ENCODE results near the gene ELMO1. TPM values are rescaled to one million over a fixed set of nuclear protein-coding genes. Genes with fewer than 3 reads are reported as not detected.

ELMO1 gene
- total RNA-seq, 2 donors from 2014 or later = 32.2 to 46.7 TPM

DNA sequence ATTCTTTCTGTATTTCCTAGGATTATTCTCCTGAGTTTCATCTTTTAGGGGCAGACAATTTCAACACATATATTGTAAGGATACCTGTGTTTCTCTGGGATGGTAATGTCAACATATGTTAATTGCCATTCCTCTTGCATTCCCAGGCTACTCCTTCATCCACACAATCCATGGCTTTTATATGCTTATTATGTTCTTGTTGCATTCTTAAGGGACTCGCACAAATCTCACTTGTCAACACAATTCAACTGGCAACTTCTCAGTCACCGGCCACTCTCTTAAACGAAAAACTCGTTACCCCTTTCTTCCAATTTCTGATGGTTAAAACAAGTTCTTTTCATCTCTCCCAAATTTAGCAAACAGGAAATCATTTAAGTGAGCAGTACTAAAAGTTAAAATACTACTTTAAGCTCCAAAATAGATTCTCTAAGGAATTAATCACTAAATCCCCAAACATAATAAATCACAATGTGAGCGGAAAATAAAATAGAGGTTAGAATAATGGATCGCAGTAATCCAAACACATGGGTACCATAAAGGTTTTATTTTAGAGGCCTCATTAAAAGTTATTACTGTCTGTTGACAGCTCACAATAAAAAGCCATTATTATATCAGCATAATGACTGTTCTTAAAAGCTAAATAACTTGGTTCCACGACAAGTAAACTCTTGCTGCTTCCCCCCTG, 223.2 kb downstream of the ELMO1 start:
- intact Hi-C loops (cut with DNase I) = no loop called here
- DNase-seq (ENCODE audit: low spot score) = no peak

DNA sequence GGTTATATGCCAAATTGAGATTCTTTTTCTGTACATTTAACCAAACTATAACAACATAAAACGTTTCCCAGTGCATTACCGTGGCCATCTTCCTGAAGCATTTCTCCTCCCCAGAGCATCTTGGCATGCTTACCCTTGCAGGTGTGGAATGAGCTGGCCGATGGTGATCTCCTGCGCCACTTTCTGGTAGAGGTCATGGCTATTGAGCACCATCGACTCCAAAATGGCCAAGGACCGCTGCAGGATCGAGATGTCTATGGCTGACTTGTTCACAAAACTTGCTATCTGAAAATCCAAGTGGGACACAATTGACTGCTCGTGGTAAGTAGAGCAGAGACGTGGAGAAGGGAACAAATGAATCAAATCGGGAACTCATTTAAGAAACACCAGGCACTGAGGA, 223.9 kb downstream of the ELMO1 start:
- intact Hi-C loops (cut with DNase I) = no loop called here

DNA sequence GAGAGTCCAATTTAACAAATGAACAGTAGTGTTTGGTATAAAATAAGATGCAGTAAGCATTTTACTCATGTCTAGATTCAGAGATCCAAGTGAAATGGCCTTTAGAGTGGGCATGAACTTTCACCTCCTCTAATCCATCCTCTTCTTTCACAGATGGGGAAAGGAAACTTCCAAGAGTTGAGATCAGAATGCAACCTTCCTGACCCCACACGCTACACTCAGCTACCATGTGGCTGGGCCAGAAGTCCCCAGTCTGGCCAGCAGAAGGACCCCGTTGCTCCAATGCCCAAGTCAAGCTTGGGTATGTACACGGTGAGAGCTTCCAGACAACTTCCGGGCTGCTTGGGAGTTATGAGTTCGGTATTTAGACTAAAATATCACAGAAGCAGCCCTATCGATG, 228.0 kb downstream of the ELMO1 start:
- intact Hi-C loops (cut with DNase I) = no loop called here
- no peak for DNase-seq (ENCODE audit: low spot score)

More for the DNA sequence above, 223.9 kb downstream of the ELMO1 start:
- no peak for DNase-seq (ENCODE audit: low spot score)

DNA sequence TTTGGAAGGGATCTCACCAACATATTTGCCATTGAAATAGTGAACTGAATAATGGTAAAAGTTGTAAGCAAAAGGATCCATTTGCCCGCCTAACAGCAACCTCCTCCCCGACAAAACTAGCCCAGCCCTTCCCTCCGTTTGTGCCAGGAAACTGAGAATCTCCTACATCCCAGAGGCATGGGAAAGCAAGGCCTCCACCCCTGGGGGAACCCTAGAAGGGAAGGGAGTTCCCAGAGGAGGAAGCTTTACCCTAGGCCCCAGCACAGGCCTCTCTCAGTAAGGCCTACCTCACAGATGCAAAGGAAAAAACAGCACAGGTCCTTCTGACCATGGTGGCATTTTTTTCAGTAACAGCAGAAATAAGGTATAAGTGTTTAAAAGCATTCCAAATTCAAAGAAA, 229.7 kb downstream of the ELMO1 start:
- intact Hi-C loops (cut with DNase I) = loop anchor here in 1 of 2 donors (10.0 kb wide), 1 partner anchor 616 kb away; no protein-coding TSS in a partner anchor
- no peak for DNase-seq (ENCODE audit: low spot score)

DNA sequence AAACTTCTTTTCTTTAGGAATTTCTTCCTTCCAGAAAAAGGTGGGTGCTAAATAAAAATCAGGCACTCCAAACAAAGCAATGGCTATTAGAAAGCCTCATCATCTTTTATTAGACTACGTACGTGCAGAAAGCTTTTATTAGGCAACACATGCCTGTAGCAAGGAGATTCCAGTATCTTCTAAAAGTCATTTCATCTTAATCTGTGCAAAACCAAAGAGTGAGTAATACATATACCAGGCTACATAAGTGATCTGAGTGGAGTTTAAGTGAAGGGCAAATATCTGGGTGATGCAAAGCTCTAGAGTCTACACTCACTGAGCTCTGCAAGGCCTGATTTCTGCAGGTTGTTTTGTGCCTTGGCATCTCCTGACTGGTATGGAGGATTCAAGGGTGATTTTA, 231.7 kb downstream of the ELMO1 start:
- intact Hi-C loops (cut with DNase I) = loop anchor here in 1 of 2 donors (10.0 kb wide), 1 partner anchor 618 kb away; no protein-coding TSS in a partner anchor
- no peak for DNase-seq (ENCODE audit: low spot score)

DNA sequence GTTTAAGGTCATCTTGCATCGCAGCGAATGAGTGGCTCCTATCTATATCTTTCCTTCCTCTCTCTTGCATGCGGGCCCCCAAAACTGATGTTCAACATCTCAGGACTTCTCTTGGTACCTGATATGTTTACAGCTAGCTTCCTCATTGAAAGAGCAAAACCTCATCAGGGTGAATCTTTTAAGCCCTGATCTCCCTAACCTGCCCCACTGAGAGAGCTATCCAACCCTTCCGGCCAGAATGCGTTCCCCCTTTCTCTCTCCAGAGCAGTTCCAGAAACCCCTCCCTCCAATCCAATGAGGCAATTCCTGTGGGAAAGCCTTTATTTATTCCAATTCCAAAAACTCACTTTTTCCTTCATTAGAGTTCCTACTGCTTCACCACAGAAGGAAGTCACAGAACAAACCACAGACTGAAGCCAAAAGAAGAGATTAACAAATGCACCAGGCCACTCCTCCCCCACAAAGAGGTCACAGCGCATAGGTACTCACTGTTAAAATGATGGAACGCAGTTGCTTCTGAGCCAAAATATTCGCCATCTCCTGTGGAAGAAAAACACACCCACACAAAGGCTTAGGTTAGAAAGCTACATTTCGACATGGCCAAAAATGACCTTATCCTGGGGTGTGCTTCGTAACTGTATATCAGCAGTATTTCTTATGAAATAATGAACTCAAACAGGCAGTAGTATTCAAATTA, 232.4 kb downstream of the ELMO1 start:
- no peak for DNase-seq (ENCODE audit: low spot score)
- intact Hi-C loops (cut with DNase I) = loop anchor here in 1 of 2 donors (10.0 kb wide), 1 partner anchor 618 kb away; no protein-coding TSS in a partner anchor

DNA sequence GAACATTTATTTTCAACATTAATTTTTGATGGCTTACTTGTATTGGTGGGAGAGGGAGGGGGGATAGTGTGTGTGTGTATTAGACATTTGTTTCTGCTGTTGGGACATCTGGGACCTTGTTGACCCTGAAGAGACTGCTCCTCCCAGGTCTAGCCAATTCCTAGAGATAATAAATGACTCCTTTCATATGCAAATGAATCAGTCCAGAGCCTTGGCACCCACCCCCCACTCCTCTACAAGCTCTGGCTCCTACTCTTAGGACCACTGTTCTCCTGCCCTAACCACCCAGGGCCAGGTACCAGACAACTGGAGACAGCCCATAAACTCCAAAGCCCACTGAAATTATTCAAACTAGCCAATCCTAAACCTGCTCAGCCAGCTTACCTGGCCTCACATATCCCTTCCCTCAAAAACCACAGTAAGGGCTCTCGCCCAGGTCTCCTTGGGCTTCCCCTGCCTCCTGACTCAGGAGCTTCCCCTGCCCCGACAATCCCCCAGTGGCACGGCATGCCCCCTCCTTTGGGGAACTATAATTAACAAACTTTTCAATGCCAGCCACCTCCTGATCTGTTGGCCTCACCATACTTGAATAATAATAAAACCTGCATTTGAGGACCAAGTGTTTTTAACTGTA, 233.3 kb downstream of the ELMO1 start:
- intact Hi-C loops (cut with DNase I) = loop anchor here in 1 of 2 donors (10.0 kb wide), 1 partner anchor 619 kb away; no protein-coding TSS in a partner anchor
- DNase-seq (ENCODE audit: low spot score) = no peak

DNA sequence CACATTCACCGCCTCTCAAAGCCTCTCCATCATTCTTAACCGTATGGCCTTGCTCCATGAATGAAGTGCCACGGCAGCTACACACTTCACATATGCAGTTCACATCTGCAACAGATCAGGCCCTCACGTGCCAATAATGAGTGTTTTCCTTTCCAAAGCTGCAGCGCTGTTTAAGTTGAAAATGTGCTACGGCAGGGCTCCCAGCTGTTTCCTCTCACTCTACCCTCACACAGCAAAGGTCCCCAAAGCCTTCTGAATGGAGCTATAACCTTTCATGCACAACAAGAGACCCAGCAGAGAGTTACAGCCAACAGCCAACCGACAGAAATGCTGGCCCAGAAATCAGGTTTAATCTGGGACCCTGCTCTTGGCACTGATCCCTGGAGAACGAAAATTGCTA, 236.1 kb downstream of the ELMO1 start:
- DNase-seq (ENCODE audit: low spot score) = no peak
- intact Hi-C loops (cut with DNase I) = loop anchor here in 1 of 2 donors (10.0 kb wide), 1 partner anchor 622 kb away; no protein-coding TSS in a partner anchor

DNA sequence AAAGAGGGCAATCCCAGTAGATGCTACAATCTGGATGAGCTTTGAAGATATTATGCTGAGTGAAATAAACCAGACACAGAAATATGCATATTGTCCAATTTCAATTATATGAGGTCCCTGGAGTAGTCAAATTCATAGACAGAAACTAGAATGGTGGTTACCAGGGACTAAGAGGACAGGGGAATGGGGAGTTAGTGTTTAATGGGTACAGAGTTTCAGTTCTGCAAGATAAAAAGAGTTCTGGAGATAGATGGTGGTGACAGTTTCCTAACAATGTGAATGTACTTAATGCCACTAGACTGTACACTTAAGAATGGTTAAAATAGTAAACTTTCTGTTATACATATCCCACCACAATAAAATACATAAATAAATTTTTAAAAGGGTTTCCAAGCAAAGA, 236.6 kb downstream of the ELMO1 start:
- no peak for DNase-seq (ENCODE audit: low spot score)
- intact Hi-C loops (cut with DNase I) = loop anchor here in 1 of 2 donors (10.0 kb wide), 1 partner anchor 623 kb away; no protein-coding TSS in a partner anchor

DNA sequence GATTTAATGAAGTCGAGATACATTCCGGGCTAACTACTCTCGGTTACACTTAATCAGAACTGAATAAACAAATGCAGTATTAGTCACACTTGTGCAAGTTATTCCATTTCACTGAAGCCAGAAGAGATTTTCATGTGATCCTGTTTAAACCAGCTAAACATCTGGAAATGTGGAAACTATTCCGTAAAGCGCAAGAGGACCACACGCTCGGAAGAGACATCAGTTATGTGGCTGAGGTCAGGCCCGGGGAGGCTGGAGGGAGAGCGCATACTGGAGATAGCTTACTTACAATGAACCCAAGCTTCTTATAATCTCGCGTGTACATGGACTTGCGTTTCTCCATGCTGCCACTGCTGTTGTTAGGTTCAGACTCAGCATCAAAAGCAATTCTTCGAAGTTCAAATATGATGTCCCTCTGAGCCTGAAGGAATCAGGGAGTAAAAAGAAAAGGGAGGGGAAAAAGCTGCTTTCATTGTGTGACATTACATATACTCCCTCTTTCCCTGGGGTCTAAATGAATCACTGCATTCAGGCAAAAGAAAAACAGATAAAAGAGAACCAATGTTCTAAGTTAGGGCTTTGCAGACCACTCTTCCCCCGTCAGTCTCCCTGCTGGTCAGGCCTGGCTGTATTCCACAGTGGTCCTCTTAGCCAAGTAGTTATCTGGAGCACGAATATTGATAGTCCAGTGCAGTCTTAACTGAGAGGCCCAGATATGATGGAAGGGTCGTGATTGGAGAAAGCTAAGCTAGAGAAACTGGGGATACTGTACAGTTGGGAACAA, 237.4 kb downstream of the ELMO1 start:
- peak; percentile 83 for DNase-seq (ENCODE audit: low spot score)
- intact Hi-C loops (cut with DNase I) = loop anchor here in 1 of 2 donors (10.0 kb wide), 1 partner anchor 624 kb away; no protein-coding TSS in a partner anchor

DNA sequence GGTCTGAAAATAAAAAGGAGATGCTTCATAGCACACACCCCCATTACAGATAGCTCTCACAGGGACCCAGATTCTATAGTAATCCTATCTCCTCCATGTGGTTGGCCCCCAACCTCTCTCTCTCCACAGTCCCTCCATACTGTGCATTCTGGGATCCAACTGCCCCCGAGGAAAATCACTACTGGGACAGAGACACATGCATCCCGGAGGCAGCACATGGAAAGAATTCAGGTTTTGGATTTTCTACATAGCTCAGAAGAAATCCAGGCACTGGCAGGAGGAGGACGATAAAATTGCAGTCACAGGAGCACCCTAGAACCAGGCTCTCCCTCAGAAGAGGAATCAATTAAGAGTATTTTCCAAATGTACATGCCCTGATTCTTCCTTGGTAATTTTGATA, 239.5 kb downstream of the ELMO1 start:
- DNase-seq (ENCODE audit: low spot score) = no peak

DNA sequence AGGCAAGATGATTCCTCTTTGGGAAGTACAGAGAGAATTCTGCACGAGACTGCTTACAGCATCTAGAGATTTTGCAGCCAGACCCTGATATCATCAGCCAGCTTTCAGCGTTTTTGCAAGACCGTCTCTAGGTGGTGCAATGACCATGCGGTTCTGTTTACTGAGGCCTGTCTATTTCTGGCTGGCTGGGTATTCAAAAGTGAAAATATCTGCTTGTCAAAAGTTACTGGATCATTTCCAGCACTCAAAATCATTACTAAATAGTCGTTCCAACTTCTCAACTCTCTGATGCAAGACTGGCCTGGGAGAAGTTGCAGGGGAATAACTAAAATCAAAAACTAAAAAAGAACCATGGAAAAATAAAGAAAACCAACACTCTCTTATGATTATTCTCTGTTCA, 240.1 kb downstream of the ELMO1 start:
- no peak for DNase-seq (ENCODE audit: low spot score)
- intact Hi-C loops (cut with DNase I) = loop anchor here (10.0 kb wide), 3 partner anchors 286 to 734 kb away; no protein-coding TSS in a partner anchor

More for the DNA sequence above, 239.5 kb downstream of the ELMO1 start:
- intact Hi-C loops (cut with DNase I) = loop anchor here (10.0 kb wide), 3 partner anchors 286 to 734 kb away; no protein-coding TSS in a partner anchor

DNA sequence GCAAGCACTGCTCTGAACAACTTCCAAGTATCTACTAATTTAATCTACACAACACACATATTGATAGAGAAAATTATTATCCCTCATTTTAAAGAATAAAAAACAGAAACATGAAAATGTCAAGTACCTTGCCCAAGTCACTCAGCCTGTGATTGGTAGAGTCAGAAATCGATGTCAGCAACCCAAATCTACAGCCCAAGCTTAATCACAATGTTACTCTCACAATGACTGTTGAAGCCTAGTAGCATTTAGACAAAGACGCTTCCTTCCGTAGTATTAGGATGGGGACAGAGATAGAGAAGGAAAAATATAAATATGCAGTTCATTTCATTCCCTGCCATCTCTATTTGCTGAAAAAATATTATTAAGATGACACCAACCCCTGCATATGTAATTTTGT, 242.5 kb downstream of the ELMO1 start:
- intact Hi-C loops (cut with DNase I) = loop anchor here (10.0 kb wide), 3 partner anchors 289 to 731 kb away; no protein-coding TSS in a partner anchor
- no peak for DNase-seq (ENCODE audit: low spot score)

DNA sequence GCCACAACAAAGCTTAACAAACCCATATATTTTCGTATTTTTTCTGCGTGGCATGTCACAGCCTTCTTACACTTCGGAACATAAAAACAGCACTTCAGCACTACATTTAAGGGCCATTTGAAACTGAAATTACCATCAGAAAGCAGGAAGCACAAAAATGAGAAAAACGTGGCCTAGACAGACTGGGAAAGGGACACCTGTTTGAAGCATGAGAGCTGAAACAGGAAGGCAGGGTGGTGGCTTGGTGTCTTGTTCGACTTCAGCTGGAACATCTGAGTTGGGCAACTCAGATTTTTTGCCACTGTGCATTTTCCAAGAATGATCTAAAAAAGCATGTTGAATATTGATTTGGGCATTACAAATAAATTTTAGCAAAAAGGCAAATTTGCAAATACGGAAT, 243.2 kb downstream of the ELMO1 start:
- intact Hi-C loops (cut with DNase I) = loop anchor here (10.0 kb wide), 3 partner anchors 289 to 731 kb away; no protein-coding TSS in a partner anchor
- DNase-seq (ENCODE audit: low spot score) = no peak

DNA sequence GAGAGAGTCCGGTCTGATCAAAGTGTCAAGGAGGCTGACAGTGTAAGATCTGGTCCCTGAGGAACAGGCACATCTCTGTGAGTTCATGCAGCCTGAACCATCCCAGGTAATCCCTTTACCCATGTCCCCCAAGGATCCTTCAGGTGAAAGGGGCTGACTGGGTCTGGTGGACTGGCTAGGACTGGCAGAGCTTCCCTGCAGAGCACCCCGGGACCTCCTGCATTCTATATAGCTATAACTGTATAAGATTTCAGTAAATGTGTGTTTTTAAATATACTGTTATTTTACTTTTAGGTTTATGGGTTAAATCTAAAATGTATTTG, 246.8 kb downstream of the ELMO1 start:
- intact Hi-C loops (cut with DNase I) = loop anchor here (2.0 to 10.0 kb wide), 4 partner anchors 293 to 727 kb away; no protein-coding TSS in a partner anchor
- DNase-seq (ENCODE audit: low spot score) = no peak

DNA sequence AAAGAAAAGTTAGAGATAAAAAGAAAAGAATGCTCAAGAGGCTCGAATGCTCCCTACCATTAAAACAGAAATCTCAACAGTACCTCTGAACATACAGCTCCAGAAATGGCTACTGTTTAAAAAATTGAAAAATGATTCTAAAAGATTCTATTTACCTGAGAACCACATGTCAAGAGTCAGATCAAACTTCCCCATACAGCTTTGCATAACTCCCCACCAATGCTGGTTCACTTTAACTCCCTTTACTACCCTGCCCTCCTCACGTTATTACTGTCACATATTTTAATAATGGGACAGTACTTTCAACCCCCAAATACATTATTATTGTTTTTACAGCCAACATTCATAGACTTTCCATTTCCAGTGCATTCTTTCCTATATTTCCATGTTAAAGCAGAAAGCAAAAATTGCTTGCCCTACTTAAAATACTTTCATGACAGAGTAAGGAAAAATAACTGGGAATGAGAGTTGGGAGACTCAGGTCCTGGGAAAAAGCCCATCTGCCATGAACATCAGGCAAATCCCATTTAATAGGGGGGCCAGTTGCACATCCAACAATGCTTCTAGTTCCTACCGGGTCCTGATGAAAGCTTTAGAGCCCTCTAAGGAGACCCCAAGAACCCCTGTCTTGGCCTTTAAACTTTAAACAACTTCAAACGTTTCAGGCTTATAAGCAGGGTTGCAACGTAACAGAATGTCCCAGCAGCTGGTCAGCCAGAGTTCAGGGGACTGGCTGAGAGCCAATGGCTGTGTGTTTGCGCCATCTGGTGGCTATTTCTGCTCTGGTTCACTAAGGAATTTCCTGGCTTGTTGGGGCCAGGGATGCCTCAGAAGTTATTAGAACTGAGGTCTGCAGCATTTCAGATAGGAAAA, 247.4 kb downstream of the ELMO1 start:
- DNase-seq (ENCODE audit: low spot score) = peak; percentile 91
- intact Hi-C loops (cut with DNase I) = loop anchor here (10.0 kb wide), 3 partner anchors 294 to 726 kb away; no protein-coding TSS in a partner anchor

DNA sequence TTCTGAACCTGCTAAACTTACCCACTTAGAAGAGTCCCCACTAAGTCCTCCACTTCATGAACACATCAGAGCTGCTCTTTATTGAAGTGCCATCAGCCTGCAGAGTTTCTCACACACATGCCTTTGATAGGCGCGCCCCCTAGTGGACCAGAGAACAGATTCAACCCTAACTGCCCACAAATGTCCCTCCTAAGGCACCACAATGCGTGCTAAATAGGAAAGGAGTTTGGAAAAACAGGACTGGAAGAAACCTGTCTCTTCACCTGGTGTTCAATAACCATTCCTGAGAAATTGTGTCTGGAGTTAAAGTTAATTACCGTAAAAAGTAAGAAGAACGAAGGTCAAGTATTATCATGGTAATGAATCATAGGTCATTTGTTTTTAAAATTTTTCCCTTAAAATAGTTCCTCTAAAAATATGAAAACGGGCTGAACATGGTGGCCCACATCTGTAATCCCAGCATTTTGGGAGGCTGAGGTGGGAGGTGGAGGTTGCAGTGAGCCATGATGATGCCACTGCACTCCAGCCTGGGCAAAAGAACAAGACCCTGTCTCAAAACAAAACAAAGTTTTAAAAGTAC, 249.7 kb downstream of the ELMO1 start:
- DNase-seq (ENCODE audit: low spot score) = peak; percentile 92
- intact Hi-C loops (cut with DNase I) = no loop called here
